NOMO-1 (cell line): Measurements from ENCODE around the gene HOXA6.

Experiments used
- DNase-seq, 2 experiments: peaks; one replicate each; lab custom pipeline; 2025; ENCODE audit not compliant: unreplicated experiment in 2 of 2; lab: John Stamatoyannopoulos, UW

HOXA6 gene

DNA sequence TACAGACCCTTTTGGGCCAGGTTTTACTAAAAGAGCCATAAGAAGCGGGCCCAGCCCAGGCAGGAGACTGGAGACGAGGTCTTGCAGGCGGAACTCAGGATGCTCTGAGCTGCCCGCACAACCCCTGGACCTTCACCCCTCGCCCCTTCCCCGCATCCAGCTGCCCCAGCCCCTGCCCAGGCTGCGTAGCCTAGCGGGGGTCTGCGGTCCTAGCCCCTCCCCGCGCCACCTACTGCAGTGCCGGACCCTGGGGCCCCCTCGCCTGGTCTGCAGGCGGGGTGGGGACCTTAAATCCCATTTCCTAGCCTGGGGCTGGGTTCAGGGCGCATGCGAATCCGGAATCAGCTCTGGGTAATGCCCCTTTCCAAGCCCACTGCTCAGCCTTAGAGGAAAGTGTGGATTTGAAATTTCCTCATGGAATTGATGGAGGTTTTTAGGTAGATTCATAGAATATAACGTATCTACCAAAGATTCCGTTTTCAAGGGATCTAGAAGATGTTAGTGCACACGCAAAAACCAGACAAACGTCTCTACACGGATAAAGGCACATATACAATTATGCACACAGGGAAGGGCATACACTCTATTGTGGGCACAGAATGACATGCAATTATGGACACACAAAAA lies 5.4 kb upstream of the HOXA6 start:
- DNase-seq = no peak

DNA sequence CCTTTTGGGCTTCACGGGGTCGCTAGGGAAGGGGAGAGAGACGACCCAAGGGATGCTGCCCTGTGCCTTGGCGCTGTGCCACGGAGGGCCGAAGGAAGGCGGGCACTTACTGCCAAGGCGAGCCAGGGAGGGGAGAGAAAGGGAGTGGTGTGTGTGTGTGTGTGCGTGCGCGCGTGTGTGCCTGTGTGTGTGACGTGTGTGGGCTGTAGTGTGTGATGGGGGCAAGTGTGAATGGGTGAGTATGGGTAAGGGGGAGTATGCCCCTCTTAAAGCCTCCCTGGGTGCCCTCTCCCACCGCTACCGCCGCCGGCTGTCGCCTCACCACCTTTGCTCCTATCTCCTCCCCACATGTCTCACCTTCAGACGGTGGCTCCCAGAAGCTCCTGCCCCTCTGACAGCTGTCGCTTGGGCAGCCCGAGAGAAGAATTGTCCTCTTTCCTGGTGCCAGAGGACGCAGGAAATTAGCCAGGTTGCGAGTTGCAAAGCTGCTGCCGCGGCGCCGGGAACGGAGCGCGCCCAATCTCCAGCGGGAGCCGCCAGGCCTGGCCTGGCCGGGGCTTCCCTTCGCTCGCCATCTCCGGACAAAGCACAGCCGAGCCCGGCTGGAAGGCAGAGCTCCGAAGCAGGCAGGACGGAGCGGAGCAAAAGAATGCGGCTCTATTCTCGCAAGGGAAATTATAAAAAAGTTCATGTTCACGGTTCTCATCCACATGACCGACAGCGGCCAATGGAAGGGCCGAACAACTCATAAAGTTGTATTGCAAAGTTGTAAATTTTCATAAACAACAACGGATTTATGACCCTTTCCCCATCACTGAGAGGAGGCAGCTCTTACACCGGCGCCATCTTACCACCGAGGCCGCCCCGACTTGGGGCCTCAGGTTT lies 4.6 kb upstream of the HOXA6 start, which contains the start of gene HOXA3:
Gene HOXA3 (minus strand): TSS at position 653 of the 885 bp plus-strand sequence. CDS start 41,943 bp downstream, outside the sequence.
- peak; percentile 83 to 84 for DNase-seq

DNA sequence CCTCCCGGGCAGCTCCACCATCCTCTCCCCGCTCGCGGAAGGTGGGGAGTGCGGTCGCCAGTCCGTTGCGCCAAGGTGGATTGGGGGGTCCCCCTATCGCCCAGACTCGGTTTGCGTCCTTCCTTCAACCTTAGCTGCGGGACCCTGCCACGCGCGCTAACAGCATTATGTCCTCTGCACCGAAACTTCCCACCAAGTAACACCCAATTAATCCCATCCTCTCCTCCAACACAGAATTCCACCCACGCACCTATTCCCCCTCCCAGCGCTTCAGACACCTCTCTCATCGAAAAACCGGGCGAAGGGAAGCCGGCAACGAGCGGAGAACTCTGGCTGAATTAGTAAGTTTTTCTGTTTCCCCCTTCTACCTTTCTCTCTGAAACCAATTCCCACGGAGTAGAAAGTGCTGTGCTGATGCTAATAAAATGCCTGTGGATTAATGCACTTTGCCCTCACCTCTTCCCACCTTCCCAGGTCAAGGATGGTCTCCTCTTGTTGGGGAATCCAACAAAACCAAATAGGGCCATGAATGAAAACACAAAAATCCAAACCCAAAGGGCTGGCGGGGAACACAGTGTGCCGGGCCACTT lies 3.9 kb upstream of the HOXA6 start:
- no peak for DNase-seq

DNA sequence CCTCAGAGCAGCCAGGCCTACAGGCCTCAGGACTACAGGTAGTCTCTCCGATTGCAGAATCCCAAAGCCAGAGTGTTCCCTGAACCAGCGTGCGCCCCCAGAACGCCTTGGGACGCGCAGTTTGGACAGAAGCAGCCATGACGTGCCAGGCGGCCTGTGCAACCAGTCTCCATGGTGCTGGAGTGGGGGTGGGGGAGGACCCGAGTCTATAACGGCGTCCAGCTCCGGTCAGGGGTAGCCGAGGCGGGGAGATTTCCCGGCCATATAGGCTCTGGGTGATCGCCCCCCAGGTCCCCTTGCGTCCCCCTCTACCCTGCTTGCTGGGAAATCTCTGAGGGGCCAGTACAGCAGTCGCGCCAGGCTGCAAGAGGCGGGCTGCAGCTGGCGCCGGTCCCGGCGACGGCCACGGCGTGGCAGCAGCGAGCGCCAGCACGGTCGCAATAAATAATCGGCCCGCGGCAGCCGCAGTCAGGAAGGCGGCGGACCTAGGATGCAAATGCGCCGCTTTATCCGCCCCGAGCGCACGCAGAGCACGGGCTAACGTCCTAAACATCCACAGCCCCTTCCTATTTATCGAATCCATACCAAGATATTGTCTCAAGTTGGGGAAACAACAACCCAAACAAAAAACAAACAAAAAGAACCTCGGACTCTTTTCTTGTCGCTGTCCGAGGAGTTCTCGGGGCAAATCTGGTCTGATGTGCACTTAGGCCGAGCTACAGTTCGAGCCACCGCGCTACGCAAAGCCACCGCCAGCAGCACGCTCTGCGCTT lies 3.2 kb upstream of the HOXA6 start:
- peak; percentile 70 to 77 for DNase-seq

DNA sequence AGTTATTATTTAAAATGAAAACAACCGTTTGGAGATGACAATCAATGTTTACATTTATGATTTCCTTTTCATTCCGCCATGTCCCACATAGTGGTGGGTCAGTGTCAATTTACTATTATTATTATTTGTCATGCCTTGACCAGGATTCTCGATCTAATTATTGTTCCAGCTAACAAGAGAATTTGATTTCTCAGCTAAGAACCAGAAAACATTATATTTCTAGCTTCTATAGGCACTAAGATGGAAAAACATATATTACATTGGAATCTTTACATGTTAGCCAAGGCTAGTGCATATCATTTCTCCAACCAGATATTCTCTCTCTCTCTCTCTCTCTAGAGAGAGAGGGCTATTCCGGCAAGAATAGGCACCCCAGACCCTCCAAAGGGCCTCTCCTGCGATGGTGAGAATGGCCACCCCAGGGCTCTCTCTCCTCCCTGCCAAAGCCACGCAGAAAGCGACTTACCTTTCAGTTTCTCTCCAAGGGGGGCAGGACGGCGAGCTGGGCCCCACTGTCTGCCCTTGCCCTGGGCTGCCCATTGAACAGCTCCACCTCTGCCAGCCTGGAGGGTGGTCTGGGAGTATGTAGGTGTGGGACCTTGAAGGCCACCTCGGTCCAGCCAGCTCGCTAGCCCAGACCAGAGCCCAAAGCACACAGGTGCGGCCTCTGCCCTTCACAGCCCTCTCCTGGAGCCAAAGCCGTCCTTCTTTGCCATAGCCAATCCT lies 2.4 kb upstream of the HOXA6 start:
- DNase-seq = no peak

DNA sequence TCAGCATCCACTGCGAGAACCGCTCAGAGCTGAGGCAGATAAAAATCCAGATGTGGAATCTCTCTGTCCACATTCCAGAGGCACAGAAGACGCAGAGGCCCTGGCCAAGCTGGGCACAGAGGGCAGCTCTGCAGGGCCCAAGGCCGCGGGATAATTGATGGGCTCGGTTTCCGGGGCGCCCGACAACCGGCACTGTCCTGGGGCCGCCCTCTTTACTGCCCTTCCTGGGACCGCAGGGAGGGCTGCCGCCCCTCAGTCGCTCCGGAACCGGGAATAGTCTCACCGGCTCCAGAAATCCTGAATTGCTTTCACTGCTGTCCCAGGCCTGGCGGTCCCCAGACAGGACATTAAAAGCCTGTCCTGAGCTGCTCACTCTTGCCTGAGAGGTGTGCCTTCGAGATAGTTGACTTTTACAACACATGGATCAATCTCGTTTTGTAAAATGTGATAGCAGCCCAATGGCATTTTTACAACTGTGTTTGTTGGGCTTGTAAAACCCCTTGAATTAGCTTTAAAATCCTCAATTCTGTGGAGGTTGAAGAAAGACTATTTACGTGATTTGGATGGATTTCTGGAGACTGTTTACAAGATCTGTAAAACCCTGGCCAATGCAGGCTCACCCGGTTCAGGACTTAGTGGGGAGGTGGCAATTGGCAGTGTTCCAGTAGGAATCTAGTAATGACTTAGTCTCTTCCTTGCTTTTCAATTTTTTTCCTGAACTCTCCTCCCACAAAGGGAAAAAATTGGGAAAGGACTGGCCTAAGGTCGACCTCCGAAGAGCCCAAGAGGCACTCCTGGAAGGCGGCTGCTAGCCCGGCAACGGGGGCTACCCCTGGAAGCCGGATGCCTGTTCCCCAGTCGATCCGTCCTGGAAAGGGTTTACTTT lies 1.4 kb upstream of the HOXA6 start:
- no peak for DNase-seq

DNA sequence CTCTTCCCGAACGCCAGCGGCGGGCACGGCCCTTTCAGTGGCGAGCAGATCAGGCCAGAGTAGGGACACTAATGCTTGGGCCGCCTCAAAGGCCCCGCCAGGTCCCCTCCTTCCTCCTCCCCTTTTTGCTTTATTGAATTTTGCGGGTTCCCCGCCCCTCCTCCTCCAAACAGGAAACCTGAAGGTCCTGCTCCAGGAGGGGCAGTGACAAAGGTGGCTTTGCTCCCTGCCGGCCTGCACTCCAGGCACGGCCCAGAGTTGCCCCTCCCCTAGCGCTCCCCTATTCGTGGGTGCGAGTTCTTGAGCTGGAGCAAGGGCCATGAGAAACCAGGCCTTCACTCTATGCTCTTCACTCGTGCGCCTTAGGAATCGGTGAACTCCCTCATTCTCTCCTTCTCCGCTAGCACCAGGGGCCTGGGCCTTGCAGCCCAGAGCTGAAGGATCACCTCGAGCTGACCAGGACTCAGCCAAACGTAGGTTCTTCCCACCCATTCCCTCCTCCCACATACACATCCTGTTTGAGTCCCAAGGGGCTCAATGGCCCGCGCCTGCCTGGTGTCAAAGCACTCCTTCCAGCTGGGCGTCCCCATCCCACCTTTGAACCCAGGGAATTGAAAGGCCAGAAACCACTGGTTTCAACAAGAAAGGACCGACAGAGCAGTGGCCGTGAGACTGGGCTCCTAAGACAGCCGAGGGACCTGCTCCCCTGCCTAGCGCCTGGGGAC lies 619 bp upstream of the HOXA6 start:
- no peak for DNase-seq

DNA sequence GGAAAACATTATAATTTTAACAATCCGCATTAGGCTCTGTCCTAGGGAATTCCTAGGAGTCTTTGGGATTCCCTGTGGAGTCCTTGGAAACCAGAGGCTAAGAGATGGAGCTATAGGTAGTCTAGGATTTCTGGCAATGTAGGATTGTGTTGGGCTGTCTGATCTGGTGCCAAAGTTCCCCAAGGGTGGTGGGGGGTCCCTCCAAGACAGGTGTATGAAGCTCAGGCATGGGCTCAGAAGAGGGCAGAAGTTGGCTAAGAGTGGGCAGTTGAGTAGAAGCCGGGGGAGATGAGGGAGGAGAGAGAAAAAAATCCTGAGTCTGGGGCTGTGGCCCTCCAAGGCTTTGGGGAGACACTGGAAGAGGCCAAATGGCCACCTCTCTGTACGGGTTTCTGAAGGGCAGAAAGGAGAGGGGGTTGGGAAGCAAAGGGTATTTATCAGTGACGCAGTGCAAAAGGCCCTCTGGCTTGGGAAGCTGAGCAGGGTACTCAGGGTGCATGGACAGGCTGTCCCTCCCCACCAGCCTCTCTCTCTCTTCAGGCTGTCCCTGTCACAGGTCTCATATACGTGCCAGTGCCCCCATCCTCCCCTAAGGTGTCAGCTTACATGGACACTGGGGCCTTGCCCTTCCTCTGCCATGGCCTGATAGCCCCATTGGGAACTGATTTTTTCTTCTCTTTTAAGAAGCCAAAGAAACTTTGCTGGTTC lies 929 bp downstream of the HOXA6 start:
- no peak for DNase-seq

DNA sequence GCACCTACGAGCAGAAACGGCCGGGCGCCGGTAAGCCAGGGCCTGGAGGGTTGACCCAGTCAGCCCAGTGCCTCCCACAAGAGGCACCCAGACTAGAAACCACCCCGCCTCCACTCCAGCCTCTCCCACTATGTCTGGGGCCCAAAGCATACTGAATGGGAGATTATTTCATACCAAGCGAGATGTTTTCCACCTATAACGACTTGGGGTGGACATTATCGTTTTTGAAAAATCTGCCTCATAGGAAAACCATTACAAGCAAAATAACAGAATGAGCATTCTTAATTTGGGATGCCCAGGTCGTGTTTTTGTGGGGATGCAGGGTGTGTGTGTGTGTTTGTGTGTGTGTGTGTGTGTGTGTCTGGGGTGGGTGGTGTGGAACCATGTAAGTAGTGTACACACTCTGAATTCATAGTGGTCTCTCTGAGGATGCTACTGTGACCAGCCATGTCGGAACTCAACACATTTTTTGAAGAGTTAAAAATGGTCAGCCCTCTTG lies 1.6 kb downstream of the HOXA6 start:
- DNase-seq = no peak

DNA sequence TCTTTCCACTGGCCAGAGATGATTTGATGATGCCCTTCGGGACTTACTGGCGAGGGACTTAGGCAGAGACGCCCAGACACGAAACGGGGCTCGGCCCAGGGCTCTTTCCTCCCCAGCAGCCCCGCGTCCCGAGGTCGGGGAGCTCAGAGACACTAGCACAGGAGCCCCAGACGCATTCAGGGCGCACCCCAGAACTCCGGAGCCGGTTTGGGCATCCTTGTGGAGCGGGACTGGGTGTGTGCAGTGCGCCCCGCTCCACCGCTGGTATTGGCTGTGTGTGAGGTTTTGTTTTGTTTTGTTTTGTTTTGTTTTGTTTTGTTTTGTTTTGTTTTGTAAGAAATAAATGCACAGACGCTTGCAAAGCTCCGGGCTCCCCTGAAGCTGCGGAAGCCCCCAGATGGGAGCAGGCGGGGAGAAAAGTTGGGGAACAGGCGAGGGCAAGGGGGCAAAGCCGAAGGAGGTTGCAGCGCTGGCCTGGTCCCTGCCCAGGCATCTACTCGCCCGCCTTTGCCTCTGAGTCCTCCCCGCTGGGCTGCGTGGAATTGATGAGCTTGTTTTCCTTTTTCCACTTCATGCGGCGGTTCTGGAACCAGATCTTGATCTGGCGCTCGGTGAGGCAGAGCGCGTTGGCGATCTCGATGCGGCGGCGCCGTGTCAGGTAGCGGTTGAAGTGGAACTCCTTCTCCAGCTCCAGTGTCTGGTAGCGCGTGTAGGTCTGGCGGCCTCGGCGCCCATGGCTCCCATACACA lies 2.2 kb downstream of the HOXA6 start:
- DNase-seq = no peak

DNA sequence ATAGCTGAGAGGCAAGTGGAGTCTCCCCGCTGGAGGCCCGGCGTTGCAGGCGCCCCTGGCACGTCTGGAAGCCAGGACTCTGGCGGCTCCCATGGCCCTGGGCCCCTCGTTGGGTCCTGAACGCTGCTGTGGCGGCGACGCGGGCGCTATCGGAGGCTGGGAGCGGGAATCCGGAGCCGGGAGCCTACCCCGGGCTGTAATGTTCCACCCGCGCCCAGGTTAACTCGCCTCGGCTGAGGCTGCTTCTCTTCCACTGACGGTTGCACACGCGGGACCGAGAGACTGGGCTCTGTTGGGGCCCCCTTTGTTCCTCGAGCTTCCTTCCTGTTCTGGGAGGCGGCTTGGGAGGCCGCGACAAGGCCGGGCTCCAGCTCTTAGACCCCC lies 2.8 kb downstream of the HOXA6 start:
- DNase-seq = no peak

DNA sequence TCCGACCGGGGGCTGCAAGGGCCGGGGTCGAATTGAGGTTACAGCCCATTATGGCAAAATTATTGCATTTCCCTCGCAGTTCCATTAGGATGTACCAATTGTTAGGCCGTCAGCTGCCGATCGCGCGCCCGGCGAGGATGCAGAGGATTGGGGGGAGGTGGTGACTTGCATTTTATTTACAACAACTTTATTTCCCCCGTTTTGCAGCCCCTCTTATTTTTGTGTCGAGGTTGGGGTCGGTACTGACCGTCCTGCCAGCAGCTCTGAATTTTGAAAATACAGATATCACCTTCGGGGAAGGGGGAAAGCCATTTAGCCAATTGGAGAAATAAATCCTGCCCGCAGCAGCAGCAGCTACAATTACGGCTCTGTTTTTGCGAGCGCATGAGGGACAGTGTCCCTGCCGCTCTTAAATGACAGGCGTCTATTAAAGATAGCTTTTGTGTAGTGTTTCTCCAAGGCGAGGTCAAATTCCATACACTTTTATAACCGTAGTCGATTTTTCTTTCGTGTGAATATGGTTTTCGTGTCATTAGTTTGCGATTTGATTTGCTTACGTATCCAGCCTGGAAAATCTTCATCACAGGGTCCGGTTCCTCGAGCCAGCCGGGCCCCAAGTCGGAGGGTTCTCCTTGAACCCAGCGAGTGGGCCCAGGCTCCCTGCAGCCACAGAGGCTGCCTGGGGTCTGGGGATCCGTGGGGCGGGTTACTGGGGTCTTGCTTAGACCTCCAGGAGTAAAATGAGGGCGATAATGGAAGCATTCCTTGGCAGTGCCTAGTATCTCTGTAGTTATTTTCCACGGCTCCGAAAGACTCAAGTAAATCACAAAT lies 3.4 kb downstream of the HOXA6 start:
- no peak for DNase-seq

DNA sequence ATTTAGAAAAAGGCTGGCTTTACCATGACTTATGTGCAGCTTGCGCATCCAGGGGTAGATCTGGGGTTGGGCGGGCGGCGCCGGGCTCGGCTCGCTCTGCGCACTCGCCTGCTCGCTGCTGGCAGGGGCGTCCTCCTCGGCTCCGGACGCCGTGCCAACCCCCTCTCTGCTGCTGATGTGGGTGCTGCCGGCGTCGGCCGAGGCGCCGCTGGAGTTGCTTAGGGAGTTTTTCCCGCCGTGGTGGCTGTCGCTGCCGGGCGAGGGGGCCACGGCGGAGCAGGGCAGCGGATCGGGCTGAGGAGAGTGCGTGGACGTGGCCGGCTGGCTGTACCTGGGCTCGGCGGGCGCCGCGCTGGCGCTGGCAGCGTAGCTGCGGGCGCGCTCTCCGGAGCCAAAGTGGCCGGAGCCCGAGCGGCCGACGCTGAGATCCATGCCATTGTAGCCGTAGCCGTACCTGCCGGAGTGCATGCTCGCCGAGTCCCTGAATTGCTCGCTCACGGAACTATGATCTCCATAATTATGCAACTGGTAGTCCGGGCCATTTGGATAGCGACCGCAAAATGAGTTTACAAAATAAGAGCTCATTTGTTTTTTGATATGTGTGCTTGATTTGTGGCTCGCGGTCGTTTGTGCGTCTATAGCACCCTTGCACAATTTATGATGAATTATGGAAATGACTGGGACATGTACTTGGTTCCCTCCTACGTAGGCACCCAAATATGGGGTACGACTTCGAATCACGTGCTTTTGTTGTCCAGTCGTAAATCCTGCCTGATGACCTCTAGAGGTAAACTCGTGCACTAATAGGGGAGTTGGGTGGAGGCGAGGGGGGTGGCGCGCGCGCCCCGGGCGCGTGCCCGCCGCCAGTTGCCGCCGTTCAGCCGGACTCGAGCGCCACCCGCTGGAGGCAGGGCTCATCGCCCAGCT lies 4.3 kb downstream of the HOXA6 start, which contains the start of gene HOXA5:
Gene HOXA5 (minus strand): TSS at position 659 of the 927 bp plus-strand sequence. CDS start 74 bp downstream, at position 585.
- DNase-seq = no peak

DNA sequence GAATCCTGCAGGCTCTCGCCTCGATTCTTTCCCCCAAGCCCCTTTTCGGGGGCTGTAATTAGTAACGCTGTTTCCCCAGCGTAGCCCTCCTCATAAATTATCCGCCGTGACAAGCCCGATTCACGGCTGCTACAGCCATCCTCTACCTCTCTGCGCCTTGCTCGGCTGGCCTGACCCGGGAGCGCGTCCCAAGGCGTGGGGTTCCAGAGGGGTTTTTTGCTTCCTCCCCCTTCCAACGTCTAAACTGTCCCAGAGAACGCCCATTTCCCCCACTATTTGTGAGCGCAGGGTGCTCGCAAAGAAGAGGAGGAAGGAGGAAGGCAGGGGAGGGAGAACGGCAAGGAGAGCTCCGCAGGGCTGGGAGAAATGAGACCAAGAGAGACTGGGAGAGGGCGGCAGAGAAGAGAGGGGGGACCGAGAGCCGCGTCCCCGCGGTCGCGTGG lies 5.0 kb downstream of the HOXA6 start:
- DNase-seq = no peak

DNA sequence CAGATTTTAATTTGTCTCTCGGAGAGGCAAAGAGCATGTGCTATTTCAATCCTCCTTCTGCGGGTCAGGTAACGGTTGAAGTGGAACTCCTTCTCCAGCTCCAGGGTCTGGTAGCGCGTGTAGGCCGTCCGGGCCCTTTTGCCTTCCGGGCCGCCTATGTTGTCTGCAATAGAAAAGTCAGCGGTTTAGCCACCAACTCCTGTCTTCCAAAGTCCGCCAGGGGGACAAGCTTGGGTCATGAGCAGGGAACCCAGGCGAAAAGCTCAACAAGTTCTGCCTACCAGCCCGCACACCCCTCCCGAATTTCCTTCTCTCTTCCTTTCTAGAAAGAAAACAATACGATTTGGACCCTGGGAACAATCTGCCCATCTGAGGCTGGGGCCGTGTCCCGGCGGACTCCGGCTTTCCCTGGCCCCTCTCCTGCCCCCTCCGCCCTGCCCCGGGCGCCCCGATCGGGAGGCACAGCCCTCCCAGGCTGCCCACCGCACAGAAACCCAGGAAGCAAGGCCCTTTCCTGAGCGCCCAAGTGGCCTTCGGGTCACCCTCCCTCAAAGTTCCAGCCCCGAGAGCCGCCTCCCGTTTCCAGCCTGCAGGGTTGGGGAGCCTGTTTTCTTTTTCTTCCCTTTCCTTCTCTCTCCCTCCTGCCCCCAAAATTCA lies 5.5 kb downstream of the HOXA6 start:
- no peak for DNase-seq
